DMS79 (cell line): ENCODE results near the gene ME1.
"Not testable (repeated sequence)": the region's sequence is repeated elsewhere in the genome, so short reads cannot be mapped to it uniquely, and the experiment has no call there.

Experiments
- DNase-seq: peaks from one replicate; lab custom pipeline; 2025; lab: John Stamatoyannopoulos, UW

Gene ME1

DNA sequence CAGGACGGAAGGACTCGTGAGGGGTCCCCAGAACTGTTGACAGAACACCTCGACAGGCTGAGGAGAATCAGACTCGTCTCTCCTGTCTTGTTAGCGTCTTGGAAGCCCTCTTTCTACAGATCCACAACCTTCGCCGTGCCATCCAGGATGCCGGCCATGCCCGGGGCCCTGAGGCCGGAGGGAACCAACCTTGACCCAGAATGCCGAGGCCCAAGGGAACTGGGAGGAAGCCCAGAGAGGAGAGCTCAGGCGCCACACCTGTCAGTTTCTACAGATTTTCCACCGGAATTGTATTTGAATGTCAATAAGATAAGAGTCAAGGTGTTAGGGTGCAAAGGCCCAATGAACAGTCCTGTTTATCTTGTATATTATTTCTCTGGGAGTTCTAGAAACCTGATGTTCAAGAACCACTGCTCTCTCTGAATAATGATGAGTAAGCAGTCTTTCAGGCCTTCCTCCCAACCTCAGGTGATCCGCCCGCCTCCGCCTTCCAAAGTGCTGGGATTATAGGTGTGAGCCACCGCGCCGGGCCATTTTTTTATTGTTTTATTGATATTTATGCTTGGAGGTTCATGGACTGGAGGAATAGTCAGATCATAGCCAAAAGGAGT is 799 bp upstream of the ME1 start:
- no peak for DNase-seq

DNA sequence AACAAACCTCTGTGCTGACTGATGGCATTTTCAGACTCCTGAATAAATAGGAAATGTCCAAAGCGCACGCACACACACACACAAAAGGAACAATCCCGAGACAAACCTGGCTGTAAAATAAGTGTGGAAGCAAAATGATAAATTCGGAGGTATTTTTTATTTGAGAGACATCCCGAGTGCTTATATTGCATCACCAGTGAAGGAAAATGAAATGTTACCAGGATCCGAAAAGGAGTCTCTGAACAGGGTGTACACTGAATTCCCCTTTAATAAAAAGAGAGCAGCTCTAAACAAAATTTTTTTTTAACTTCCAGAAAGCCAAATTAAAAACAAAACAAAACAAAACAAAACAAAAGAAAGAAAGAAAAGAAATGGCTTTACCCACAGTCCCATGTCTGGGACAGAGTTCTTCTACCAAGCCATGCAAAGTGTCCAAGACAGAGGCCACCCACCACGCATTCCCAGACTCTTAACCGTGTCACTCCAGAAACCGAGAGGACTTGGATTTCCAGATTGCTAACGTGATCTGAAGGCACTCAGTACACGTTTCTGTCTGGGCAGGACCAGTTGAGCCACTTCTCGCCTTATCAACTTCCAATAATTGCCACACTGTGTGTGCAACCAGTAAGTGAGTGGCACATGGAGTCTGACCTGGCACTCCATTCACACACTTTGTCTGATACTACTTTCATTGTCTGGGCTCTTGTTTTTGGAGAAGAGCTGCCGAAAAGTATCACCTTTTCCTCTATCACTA is 817 bp downstream of the ME1 start:
- no peak for DNase-seq

DNA sequence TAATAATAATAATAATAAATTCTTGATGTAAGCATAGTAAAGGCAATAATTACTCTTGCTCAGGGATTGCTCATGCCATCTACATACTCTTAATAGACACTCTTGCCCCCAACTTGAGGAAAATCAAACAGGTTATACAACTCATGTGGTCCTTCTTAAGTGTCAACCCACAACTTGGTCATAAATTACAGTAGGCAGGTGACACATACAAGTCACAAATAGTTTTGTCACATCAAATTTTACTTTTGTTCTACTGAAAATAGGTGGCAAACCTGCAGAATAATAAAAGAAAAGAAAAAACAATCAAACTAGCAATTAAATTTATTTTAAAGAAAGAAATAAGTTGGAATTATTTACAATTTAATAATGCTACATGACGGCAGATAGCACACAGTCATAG is 1.6 kb downstream of the ME1 start:
- no peak for DNase-seq

DNA sequence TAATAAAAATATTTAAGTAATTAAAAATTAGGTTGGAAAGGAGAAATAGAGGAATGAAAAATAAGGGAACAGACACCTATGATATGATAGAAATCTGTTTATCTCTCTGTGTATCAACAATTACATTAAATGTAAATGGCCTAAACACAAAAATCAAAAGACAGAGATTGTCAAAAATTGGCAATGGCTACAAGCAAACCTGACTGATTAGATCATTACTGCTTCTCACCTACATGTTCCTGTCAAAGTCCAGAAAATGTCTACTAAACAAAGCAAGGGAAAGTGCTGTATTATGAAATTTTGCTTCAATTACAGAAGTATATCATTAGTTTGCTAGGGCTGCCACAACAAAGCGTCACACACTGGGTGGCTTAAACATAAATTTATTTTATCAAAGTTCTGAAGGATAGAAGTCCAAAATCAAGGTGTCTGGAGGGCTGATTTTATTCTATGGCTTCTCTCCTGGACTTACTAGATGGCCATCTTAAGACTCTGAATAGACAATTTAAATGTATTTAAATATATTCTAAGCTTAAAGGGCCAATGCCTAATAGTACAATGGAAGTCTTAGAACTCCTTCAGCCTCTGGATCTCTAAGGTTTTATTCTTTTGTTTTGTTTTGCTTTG is 6.3 kb downstream of the ME1 start:
- DNase-seq, result no peak

DNA sequence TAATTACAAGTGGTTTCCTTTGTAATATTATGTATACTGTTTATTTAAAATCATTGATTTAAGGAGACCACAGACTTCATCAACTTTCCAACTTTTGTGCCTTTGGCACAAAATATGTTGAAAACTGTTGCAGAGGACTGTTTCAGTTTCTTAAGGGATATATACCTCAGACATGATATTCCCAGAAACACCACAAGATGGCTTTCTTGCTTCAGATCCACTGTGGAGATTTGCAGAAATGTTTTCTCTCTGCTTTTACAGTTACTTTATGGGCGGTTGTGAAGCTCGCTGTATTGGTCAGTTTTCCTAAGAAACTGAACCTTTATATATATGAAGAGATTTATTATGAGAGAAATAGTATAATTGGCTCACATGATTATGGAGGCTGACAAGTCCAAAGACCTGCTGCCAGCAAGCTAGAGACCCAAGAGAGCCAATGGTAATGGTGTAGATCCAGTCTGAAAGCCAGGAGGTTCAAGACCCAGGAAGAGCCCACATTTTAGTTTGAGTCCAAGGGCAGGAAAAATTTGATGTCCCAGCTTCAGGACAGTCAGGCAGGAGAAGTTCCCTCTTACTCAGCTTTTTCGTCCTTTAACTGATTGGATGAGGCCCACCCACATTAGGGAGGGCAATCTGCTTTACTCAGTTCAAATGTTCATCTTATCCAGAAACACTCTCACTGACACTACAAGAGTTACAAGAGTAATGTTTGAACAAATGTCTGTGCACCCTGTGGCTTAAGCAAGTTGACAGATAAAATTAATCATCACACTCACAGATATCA is 12.8 kb downstream of the ME1 start:
- no peak for DNase-seq

DNA sequence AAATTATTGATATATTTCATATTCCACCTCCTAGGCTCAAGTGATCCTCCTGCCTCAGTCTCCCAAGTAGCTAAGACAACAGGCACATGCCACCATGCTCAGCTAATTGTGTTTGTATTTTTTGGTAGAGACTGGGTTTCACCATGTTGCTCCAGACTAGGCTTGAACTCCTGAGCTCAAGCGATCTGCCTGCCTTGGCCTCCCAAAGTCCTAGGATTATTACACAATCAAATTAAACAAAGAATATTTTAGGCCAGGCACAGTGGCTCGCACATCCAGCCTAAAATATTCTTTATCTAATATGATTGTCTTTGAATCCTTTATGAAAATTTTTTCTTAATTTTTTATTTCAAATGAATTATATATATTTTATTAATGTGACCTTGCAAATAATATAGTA is 17.8 kb downstream of the ME1 start:
- no peak for DNase-seq

DNA sequence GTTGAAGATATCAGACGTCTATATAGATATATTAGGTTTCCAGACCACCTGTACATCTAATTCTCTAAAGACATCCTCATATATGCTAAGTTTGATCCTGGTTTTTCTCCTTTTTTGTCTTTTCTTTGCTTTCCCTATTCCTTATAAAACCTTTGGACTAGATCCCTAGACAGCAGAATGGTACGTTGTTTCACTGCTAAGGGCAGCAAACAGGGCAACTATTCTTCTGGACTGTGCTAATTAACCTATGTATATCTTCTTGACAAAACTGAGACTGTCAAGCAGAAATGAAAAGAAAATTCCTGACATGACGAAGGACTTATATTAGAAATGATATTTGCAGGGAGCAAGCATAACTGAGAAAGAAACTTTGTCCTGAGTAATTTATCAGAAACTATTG is 19.1 kb downstream of the ME1 start:
- DNase-seq, result no peak

DNA sequence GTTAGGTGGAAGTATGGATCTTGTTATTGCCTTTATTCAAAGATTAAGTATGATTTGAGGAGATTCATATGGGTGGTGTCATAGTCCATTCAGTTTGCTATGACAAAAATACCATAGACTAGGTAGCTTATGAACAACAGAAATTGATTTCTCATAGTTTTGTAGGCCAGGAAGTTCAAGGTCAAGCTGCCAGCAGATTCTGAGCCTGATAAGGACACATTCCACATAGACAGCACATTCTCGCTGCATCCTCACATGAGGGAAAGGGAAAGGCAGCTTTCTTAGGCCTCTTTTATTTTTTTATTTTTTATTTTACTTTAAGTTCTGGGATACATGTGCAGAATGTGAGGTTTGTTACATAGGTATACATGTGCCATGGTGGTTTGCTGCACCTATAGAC is 27.7 kb downstream of the ME1 start:
- no peak for DNase-seq

DNA sequence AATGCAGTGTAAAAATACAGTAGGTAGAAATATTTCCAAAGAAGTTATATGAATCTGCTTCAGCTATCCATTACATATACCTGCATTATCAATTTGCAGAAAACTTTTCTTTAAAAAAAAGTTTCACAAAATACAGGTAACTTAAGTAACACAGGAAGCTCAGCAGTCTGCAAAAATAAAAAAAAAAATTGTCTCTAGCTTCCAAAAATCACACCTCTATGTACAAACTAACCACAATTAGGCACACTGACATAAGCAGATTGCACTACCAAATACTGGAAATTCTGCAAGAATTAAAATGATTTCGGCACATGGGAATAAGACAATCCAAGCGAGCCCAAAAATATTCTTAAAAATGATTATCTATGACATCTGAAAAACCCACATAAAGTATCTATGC is 41.2 kb downstream of the ME1 start:
- DNase-seq, result no peak

DNA sequence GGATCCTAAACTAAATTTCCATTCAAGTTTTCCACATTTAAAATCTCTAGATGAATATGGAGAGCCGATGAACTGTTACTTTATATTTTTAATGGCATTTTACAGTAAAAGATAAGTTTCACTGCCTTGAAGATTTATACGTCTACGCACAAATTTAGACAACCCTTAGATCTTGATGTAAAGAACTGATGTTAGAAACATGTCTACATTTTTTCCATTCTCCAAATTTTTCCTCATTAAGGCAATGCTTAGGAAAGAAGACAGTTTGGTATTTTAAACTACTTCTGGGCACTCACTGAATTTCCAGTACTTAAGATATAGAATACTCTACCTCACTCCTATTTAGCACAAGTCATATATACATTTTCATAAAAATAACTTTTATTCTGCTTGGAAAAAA is 45.4 kb downstream of the ME1 start:
- no peak for DNase-seq

DNA sequence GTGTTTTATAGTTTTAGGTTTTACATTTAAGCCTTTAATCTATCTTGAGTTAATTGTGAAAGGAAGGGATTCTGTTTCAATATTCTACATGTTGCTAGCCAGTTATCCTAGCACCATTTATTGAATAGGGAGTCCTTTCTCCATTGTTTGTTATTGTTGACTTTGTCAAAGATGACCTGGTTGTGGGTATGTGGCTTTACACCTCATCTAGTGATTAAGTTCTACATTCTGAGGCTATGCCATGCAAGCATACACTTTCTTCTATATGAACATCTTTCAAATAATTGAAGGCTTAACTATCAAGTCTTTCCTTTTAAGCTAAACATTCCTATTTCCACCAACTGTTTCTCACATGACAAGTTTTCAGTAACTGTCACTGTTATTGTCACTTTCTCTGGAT is 46.1 kb downstream of the ME1 start:
- DNase-seq, result no peak

DNA sequence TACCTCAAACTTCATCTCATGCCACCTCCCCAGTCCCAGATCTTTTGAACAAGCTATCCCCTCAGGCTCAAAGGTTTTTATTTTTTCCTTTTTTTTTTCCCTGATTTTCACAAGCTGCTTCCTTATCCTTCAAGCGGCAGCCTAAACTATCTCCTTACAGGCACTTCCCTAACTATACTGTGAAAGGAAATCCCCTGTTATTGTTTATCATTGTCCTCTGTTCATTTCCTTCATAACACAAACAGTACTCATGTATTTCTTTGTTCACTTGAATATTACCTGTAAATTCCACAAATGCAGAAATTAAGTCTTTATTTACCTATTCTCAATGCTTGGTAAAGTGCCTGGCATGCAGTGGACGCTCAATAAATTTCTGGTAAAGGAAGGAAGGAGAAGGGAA is 48.9 kb downstream of the ME1 start:
- no peak for DNase-seq

DNA sequence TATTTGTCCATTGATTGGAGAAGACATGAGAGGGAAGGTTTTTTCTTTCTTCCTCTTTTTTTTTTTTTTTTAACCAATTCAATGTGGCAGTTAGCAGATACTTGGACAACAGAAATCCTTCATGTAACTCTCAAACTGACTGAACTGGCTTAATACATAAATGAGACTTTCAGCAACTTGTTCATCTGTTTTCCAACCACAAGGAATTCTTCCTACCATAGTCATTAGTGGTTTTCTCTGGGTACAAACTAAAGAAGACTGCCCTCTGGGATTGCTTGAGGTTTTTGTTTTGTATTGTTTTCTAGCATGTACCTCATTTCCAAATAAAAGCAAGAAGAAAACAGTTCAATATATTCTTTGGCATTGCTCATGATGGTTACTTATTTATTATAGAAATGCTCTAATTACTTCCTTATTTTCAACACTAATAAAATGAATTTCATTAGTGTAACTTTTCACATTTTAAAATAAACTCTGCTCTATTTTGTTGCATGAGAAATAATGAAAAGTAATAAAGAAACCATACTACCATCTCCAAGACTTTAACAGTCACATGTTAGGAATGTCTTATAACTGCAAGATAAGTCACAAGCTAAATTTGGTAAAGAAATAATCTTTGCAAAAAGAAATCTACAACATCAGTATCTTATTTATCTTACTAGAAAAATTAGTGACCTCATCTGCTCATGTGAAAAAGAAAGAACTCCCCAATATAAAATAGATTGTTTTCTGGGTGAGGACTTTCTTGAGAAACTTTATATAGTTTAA is 52.0 kb downstream of the ME1 start:
- no peak for DNase-seq

DNA sequence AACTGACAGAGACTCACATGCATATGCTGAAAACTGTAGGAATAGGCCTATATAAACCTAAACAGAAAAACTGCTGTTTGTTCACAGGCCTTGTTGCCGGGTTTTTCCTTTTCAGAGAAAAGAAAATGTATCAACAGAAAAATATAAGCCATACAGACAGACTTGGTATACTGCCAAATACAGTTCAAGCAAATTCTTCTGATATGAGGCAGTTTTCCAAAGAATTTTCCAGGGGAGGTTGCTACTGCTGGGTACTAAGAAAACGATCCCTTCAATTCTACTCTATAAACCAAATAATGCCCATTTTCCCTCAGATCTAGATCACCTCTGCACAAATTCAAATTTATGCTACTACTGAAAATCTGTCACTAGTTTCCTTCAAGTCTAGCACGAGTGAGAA is 59.4 kb downstream of the ME1 start:
- no peak for DNase-seq

DNA sequence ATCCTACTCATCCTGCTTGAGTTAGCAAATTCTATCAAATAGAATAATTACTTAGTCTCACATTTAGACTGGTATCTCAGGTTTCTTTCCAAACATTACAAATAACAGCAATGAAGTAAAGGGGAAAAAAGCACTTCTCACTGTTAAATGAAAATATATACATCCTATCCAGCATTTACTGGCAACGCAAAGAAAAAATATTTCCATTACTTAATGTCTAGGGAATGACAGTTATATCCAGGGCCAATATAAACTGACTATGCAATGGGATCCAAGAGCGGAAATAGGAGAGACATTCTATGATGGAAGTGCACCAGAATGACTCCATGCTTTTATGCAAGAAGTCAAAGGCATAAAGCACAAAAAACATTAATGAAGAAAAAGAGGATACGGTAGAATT is 60.3 kb downstream of the ME1 start:
- no peak for DNase-seq

DNA sequence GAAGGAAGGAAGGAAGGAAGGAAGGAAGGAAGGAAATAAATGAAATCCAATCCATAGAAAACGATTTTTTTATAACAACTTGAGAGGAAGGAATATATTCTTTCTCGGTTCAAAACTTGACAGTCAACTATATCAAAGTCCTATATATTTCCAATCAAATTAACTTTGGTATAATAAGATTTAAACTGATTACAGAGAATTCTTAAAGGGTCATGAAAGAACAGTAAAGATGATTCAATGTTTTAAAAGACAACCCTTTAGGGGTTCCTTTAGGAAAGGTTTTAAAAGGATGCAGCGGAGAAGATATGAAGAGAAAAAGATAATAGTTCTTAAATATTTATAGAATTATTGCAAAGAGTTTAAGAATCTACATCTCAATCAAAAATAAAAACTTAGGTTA is 61.2 kb downstream of the ME1 start:
- DNase-seq, result no peak

DNA sequence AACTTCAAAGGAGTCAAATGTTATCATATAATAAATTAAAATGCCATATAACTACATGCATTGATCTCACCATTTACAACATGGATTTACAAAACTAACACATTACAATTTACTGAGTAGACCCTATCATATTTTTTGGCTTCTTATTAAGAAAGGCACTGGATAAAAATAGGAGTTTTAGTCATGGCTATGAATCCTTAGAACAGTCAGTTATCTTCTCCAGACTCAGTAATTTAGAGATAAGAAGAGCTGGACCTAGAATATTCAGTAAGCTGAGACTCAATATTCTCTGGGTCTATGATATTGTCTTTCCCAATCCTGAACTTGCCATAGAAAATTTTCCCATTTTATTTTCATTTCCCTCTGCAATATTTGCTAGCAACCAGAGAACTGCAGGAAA is 62.3 kb downstream of the ME1 start:
- DNase-seq, result no peak

DNA sequence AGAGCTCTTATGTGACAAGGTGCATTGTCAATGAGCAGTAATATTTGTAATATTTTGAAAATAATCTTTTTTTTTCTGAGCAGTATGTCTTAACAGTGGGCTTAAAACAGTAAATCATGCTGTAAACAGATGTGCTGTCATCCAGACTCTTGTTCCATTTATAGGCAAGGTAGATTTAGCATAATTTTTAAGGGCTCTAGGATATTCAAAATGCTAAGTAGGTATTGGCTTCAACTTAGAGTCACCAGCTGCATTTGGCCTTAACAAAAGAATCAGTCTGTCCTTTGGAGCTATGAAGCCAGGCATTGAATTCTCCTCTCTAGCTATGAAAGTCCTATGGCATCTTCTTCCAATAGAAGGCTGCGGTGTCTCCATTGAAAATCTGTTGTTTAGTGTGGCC is 63.7 kb downstream of the ME1 start:
- DNase-seq, result no peak

DNA sequence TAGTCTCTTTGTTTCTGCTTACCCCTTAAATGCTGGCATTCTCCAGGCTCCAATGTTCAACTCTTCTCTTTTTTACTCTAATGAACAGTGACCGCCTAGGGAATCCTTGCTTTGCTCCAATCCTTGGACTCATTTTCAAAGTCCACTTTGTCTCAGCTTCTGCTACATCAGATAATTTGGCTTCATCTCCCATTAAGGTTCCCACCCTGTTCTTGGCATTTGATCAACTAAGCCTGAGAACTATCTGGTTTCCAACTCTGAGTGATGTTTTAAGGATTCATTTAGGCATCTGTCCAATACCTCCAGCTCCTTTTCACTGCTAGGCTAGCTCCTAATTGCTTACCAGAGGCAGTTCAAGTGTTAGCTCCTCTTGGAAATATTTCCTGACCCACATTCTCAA is 64.9 kb downstream of the ME1 start:
- no peak for DNase-seq

DNA sequence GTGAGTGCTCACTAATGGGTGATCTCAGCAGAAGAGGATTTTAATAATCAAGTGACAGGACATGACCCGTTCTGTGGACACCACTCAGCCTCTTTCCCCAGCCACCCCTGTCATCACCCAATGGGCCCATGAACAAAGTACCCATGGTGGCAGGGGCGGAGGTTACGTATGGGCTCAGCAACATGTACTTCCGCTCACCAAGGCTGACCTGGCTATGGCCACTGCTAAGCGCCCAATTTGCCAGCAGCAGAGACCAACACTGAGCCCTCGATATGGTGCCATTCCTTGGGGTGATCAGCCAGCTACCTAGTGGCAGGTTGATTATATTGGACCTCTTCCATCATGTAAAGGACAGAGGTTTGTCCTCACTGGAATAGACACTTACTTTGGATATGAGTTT is 68.5 kb downstream of the ME1 start:
- DNase-seq, result not testable (repeated sequence)

DNA sequence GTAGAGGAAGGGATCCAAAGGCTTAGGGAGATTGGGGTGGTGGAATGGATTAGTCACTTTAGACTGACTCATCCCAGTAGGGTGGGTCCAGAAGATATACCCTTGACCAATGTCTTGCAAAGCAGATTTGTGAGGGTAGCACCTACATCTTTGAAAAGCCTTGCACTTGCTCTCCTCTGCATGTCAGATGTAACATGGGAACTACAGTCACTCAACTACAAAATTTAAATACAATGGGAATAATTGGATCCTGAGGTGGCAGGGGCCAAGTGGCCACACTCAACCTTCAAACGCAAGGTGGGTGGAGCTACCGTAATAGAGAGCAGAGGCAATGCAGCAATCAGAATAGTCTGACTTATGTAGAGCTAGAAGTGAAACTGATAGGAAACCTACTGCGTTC is 71.2 kb downstream of the ME1 start:
- no peak for DNase-seq

DNA sequence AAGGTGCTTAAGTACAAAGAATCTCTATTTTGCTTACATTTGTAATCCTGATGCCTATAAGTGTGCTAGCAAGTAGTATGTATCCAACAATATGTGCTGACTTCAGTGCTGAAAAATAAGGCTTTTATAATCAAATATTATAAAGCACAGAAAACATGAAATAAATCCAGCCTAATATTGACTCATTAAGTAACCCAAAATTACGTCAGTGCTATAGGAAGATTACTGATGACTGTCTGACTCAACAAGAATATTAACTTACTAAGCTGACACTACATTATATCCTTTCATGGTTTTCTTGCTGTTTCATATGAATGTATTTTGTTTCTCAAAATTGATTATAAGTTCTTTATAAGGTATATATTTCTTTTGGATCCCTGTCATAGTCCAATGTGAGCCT is 76.1 kb downstream of the ME1 start:
- DNase-seq, result no peak
